Urinary bladder (tissue), 4 donors: Measurements from ENCODE around the gene C3orf70. TPM values are rescaled to one million over a fixed set of nuclear protein-coding genes. Genes with fewer than 3 reads are reported as not detected.

Experiments
- DNase-seq: peaks from one replicate; pipeline ENCODE4 v3.0.0-alpha.2; 2015; ENCODE audit errors: extremely low spot score
- H3K27ac ChIP-seq: one replicate; pipeline ENCODE4 v1.5.1; 2013; ENCODE audit warnings: low read depth, mild to moderate bottlenecking, moderate library complexity
- H3K36me3 ChIP-seq: one replicate; pipeline ENCODE4 v1.6.1; 2013; ENCODE audit warnings: mild to moderate bottlenecking, moderate library complexity; ENCODE audit not compliant: insufficient read depth
- H3K4me1 ChIP-seq: one replicate; pipeline ENCODE4 v1.6.1; 2013; ENCODE audit warnings: mild to moderate bottlenecking, moderate library complexity; ENCODE audit not compliant: insufficient read depth
- H3K4me3 ChIP-seq: one replicate; pipeline ENCODE4 v1.5.1; 2013; ENCODE audit warnings: low read depth, low read length
- WGBS: extraction: QIAGEN DNeasy Blood & Tissue Kit; methylation state at CpG from one replicate; pipeline ENCODE4 v1.1.7; 2013; 5-methylcytosine and 5-hydroxymethylcytosine counted together
- polyA plus RNA-seq: library from polyadenylated mRNA; stranded (reverse); fragments of 200-250 nt; gene quantifications from one replicate; pipeline ENCODE4 v1.2.3, GENCODE V29; 2013
- total RNA-seq: library from RNA; depleted of rRNA; stranded (reverse); fragments of >200 nt; gene quantifications from one replicate; pipeline ENCODE4 v1.2.3, GENCODE V29; 2014
- donor health status: healthy with polysubstance abuse.
- donor health status: healthy.

The C3orf70 gene
- total and polyA plus RNA-seq, 2 donors, result 13.6 to 29.9 TPM

- Histone ChIP-seq H3K27ac (no peak overlapping the region), H3K4me1 (no peaks in the 10 kb centered on the region), H3K36me3 (no peaks in the 10 kb centered on the region), H3K4me3 (no peak overlapping the region)
- 94% methylated on average over 11 of the region's 11 CpGs for WGBS
- DNase-seq, result no peak
Measured at GRCh38 chr3:185067173-185067572, 85.7 kb downstream of the C3orf70 start.

GRCh38 chr3:185066251-185066650 is 86.6 kb downstream of the C3orf70 start:
- no peaks in the 10 kb centered on the region for H3K36me3 ChIP-seq
- H3K27ac ChIP-seq, result no peak overlapping the region
- H3K4me1 ChIP-seq, result no peaks in the 10 kb centered on the region
- 92% methylated on average over 4 of the region's 4 CpGs for WGBS
- no peak overlapping the region for H3K4me3 ChIP-seq
- no peak for DNase-seq

- H3K27ac ChIP-seq, result no peak overlapping the region
- WGBS, result 84% methylated on average over 3 of the region's 3 CpGs
- no peak for DNase-seq
Measured at GRCh38 chr3:185065059-185065458, 87.8 kb downstream of the C3orf70 start.

GRCh38 chr3:185063431-185063830 is 89.4 kb downstream of the C3orf70 start:
- WGBS, result 88% methylated on average over 3 of the region's 3 CpGs
- no peak for DNase-seq
- H3K4me3 ChIP-seq, result no peak overlapping the region
- no peaks in the 10 kb centered on the region for H3K4me1 ChIP-seq
- no peak overlapping the region for H3K27ac ChIP-seq
- no peaks in the 10 kb centered on the region for H3K36me3 ChIP-seq

More at GRCh38 chr3:185065059-185065458, 87.8 kb downstream of the C3orf70 start:
- H3K4me3 ChIP-seq, result no peak overlapping the region
- H3K4me1 ChIP-seq, result no peaks in the 10 kb centered on the region
- H3K36me3 ChIP-seq, result no peaks in the 10 kb centered on the region

- H3K27ac ChIP-seq, result no peak overlapping the region
- DNase-seq, result no peak
- H3K36me3 ChIP-seq, result no peaks in the 10 kb centered on the region
- no peak overlapping the region for H3K4me3 ChIP-seq
- no peaks in the 10 kb centered on the region for H3K4me1 ChIP-seq
Measured at GRCh38 chr3:185062191-185062590, 90.7 kb downstream of the C3orf70 start.

- H3K27ac ChIP-seq, result no peak overlapping the region
- WGBS, result 100% methylated on average over 2 of the region's 2 CpGs
- DNase-seq, result no peak
- no peaks in the 10 kb centered on the region for H3K4me1 ChIP-seq
- H3K4me3 ChIP-seq, result no peak overlapping the region
- no peaks in the 10 kb centered on the region for H3K36me3 ChIP-seq
Measured at GRCh38 chr3:185060655-185061054, 92.2 kb downstream of the C3orf70 start.

GRCh38 chr3:185059766-185060165 is 93.1 kb downstream of the C3orf70 start:
- H3K27ac ChIP-seq, result no peak overlapping the region
- WGBS, result 83% methylated on average over 2 of the region's 2 CpGs
- no peak for DNase-seq
- no peaks in the 10 kb centered on the region for H3K36me3 ChIP-seq
- no peak overlapping the region for H3K4me3 ChIP-seq
- H3K4me1 ChIP-seq, result no peaks in the 10 kb centered on the region

- Histone ChIP-seq H3K4me3 (no peak overlapping the region), H3K27ac (no peak overlapping the region), H3K36me3 (no peaks in the 10 kb centered on the region), H3K4me1 (no peaks in the 10 kb centered on the region)
- WGBS, result 58% methylated on average over 2 of the region's 2 CpGs
- DNase-seq, result no peak
Measured at GRCh38 chr3:185058796-185059195, 94.1 kb downstream of the C3orf70 start.

- Histone ChIP-seq H3K4me3 (no peak overlapping the region), H3K36me3 (no peaks in the 10 kb centered on the region), H3K4me1 (no peaks in the 10 kb centered on the region), H3K27ac (no peak overlapping the region)
- no peak for DNase-seq
- 95% methylated on average over 1 of the region's 1 CpG for WGBS
Measured at GRCh38 chr3:185057829-185058228, 95.0 kb downstream of the C3orf70 start.

- H3K4me3 ChIP-seq, result no peak overlapping the region
- H3K36me3 ChIP-seq, result peaks cover 2% of the 10 kb centered on the region
- WGBS, result 93% methylated on average over 2 of the region's 2 CpGs
- no peak overlapping the region for H3K27ac ChIP-seq
- no peaks in the 10 kb centered on the region for H3K4me1 ChIP-seq
- no peak for DNase-seq
Measured at GRCh38 chr3:185056908-185057307, 96.0 kb downstream of the C3orf70 start.

GRCh38 chr3:185052631-185053030 is 100.2 kb downstream of the C3orf70 start:
- H3K27ac ChIP-seq, result no peak overlapping the region
- no peaks in the 10 kb centered on the region for H3K4me1 ChIP-seq
- H3K36me3 ChIP-seq, result peaks cover 7% of the 10 kb centered on the region
- DNase-seq, result no peak
- WGBS, result 82% methylated on average over 6 of the region's 6 CpGs
- no peak overlapping the region for H3K4me3 ChIP-seq

GRCh38 chr3:185051801-185052200 is 101.1 kb downstream of the C3orf70 start:
- 67% methylated on average over 8 of the region's 8 CpGs for WGBS
- DNase-seq, result no peak
- peaks cover 7% of the 10 kb centered on the region for H3K36me3 ChIP-seq

GRCh38 chr3:185049710-185050109 is 103.2 kb downstream of the C3orf70 start:
- peaks cover 7% of the 10 kb centered on the region for H3K36me3 ChIP-seq

More at GRCh38 chr3:185051801-185052200, 101.1 kb downstream of the C3orf70 start:
- Histone ChIP-seq H3K27ac (no peak overlapping the region), H3K4me3 (no peak overlapping the region), H3K4me1 (no peaks in the 10 kb centered on the region)

GRCh38 chr3:185046603-185047002 is 106.3 kb downstream of the C3orf70 start:
- peaks cover 5% of the 10 kb centered on the region for H3K36me3 ChIP-seq
- DNase-seq, result no peak
- no peaks in the 10 kb centered on the region for H3K4me1 ChIP-seq
- H3K27ac ChIP-seq, result no peak overlapping the region
- 78% methylated on average over 4 of the region's 4 CpGs for WGBS
- H3K4me3 ChIP-seq, result no peak overlapping the region

More at GRCh38 chr3:185049710-185050109, 103.2 kb downstream of the C3orf70 start:
- Histone ChIP-seq H3K27ac (no peak overlapping the region), H3K4me1 (no peaks in the 10 kb centered on the region), H3K4me3 (no peak overlapping the region)
- 95% methylated on average over 4 of the region's 4 CpGs for WGBS
- DNase-seq, result no peak

GRCh38 chr3:185046164-185046515 is 106.7 kb downstream of the C3orf70 start:
- no peak for DNase-seq
- no peaks in the 10 kb centered on the region for H3K4me1 ChIP-seq
- H3K27ac ChIP-seq, result no peak overlapping the region
- 70% methylated on average over 1 of the region's 1 CpG for WGBS
- H3K36me3 ChIP-seq, result peaks cover 5% of the 10 kb centered on the region
- H3K4me3 ChIP-seq, result no peak overlapping the region
